H1 (cell line): ENCODE results near the gene C9orf152. TPM values are rescaled to one million over a fixed set of nuclear protein-coding genes. Genes with fewer than 3 reads are reported as not detected.

Experiments
- CTCF ChIA-PET: fragments of 300-600 bp; sonication (Branson Sonifier 250); formaldehyde crosslinking; loops from one replicate; lab custom pipeline; 2021; ENCODE audit not compliant: partially characterized antibody; lab: Charles Lee
- POLR2A ChIA-PET: fragments of 300-600 bp; sonication (Branson Sonifier 250); formaldehyde crosslinking; loops from one replicate; lab custom pipeline; 2021; ENCODE audit warnings: inconsistent platforms; ENCODE audit not compliant: partially characterized antibody; lab: Charles Lee
- DNase-seq, 2 experiments: peaks; one replicate each; pipeline versions ENCODE4 v3.0.0 to v3.0.0-alpha.2; 2010 to 2022; ENCODE audit warnings: low spot score in 2 of 2, low read depth in 1 of 2, mixed read lengths in 1 of 2
- FAIRE-seq: peaks from 2 replicates; lab custom pipeline; 2011; peaks lifted over from hg19 to GRCh38; lab: Jason Lieb, UNC
- H2AFZ ChIP-seq: 2 replicates; pipeline ENCODE4 v1.8.1; 2012; ENCODE audit warnings: low read length, inconsistent platforms
- H2AK5ac ChIP-seq: 2 replicates; pipeline ENCODE4 v1.6.1; 2013; ENCODE audit warnings: low read depth, low read length
- H2BK120ac ChIP-seq: replicated peaks from 2 replicates; pipeline ENCODE3; 2013; ENCODE audit warnings: low read depth, low read length, inconsistent platforms
- H2BK12ac ChIP-seq: 2 replicates; pipeline ENCODE4 v1.6.1; 2013; ENCODE audit warnings: low read depth, low read length
- H2BK15ac ChIP-seq: 2 replicates; pipeline ENCODE4 v1.6.1; 2013; ENCODE audit warnings: low read length
- H2BK20ac ChIP-seq: 2 replicates; pipeline ENCODE4 v1.6.1; 2013; ENCODE audit warnings: low read length
- H2BK5ac ChIP-seq: 2 replicates; pipeline ENCODE4 v1.6.1; 2013; ENCODE audit warnings: low read depth, low read length
- H3K14ac ChIP-seq: 2 replicates; pipeline ENCODE4 v1.6.1; 2013; ENCODE audit warnings: inconsistent platforms; ENCODE audit not compliant: insufficient read length
- H3K18ac ChIP-seq: 2 replicates; pipeline ENCODE4 v1.6.1; 2013; ENCODE audit warnings: low read length; ENCODE audit errors: extremely low read depth
- H3K23ac ChIP-seq: 2 replicates; pipeline ENCODE4 v1.6.1; 2013; ENCODE audit warnings: inconsistent platforms; ENCODE audit not compliant: insufficient read length
- H3K23me2 ChIP-seq: 2 replicates; pipeline ENCODE4 v1.6.1; 2013; ENCODE audit warnings: low read depth, low read length
- H3K27ac ChIP-seq: 2 replicates; pipeline ENCODE4 v1.6.1; 2011; ENCODE audit warnings: low read depth, low read length, inconsistent platforms
- H3K27me3 ChIP-seq, 4 experiments: replicated peaks in 1 of 4; 1 replicate in 1 of 4; 2 replicates in 3 of 4; pipeline versions ENCODE4 v1.6.1 to v1.8.1; 2011 to 2013; ENCODE audit warnings: low read length in 3 of 4, mild to moderate bottlenecking in 3 of 4, inconsistent platforms in 2 of 4, mixed read lengths in 2 of 4, moderate library complexity in 1 of 4; ENCODE audit not compliant: control insufficient read depth in 3 of 4, insufficient read depth in 3 of 4; ENCODE audit errors: extremely low read depth in 1 of 4
- H3K36me3 ChIP-seq, 4 experiments: 2 replicates each; pipeline versions ENCODE4 v1.6.1 to v1.8.1; 2011 to 2013; ENCODE audit warnings: mild to moderate bottlenecking in 4 of 4, low read length in 3 of 4, moderate library complexity in 2 of 4, control low read depth in 1 of 4, inconsistent platforms in 1 of 4; ENCODE audit not compliant: insufficient read depth in 4 of 4, control insufficient read depth in 2 of 4
- H3K4ac ChIP-seq: replicated peaks from 2 replicates; pipeline ENCODE3; 2013; ENCODE audit warnings: low read length, low read depth, mixed read lengths, inconsistent platforms; ENCODE audit not compliant: insufficient read length
- H3K4me1 ChIP-seq, 4 experiments: replicated peaks in 1 of 4; 1 replicate in 1 of 4; 2 replicates in 3 of 4; pipeline versions ENCODE4 v1.6.1 to v1.8.1; 2011 to 2013; ENCODE audit warnings: low read length in 3 of 4, inconsistent platforms in 2 of 4, mixed read lengths in 1 of 4; ENCODE audit not compliant: insufficient read depth in 4 of 4, control insufficient read depth in 3 of 4
- H3K4me2 ChIP-seq, 2 experiments: 2 replicates each; pipeline versions ENCODE4 v1.6.1 to v1.8.1; 2011 to 2013; ENCODE audit warnings: low read depth in 2 of 2, low read length in 2 of 2, control low read depth in 1 of 2, inconsistent platforms in 1 of 2, mild to moderate bottlenecking in 1 of 2; ENCODE audit not compliant: insufficient read depth in 1 of 2
- H3K4me3 ChIP-seq, 4 experiments: fragments of 200-600, 300-600 bp in 1 of 4; sonication (generic), shearing (Covaris generic), sonication (Bioruptor Twin) in 1 of 4; 2 replicates each; pipeline versions ENCODE4 v1.5.1 to v1.8.1; 2011 to 2016; ENCODE audit warnings: low read length in 4 of 4, low read depth in 3 of 4, control low read depth in 2 of 4, inconsistent platforms in 2 of 4, mild to moderate bottlenecking in 2 of 4, mixed read lengths in 1 of 4, moderate library complexity in 1 of 4; ENCODE audit not compliant: insufficient read depth in 2 of 4; ENCODE audit errors: extremely low read depth in 1 of 4
- H3K56ac ChIP-seq: replicated peaks from 2 replicates; pipeline ENCODE3; 2013; ENCODE audit warnings: low read depth, mild to moderate bottlenecking, mixed read lengths, low read length, inconsistent platforms; ENCODE audit not compliant: insufficient read length
- H3K79me1 ChIP-seq: 2 replicates; pipeline ENCODE4 v1.6.1; 2013; ENCODE audit warnings: low read depth, low read length, control low read depth
- H3K79me2 ChIP-seq, 2 experiments: 2 replicates each; pipeline versions ENCODE4 v1.6.1 to v1.8.1; 2012 to 2013; ENCODE audit warnings: low read length in 2 of 2, mild to moderate bottlenecking in 2 of 2, inconsistent platforms in 1 of 2; ENCODE audit not compliant: insufficient read depth in 2 of 2, control insufficient read depth in 1 of 2
- H3K9ac ChIP-seq, 4 experiments: replicated peaks in 1 of 4; 1 replicate in 1 of 4; 2 replicates in 3 of 4; pipeline versions ENCODE4 v1.6.1 to v1.8.1; 2011 to 2013; ENCODE audit warnings: low read depth in 3 of 4, low read length in 3 of 4, control low read depth in 2 of 4, mild to moderate bottlenecking in 2 of 4, moderate library complexity in 2 of 4, inconsistent platforms in 1 of 4; ENCODE audit errors: extremely low read depth in 1 of 4
- H3K9me3 ChIP-seq, 2 experiments: 2 replicates each; pipeline versions ENCODE4 v1.6.1 to v1.8.1; 2012 to 2013; ENCODE audit warnings: mild to moderate bottlenecking in 2 of 2, moderate library complexity in 2 of 2, control low read depth in 1 of 2, inconsistent platforms in 1 of 2, low read depth in 1 of 2, low read length in 1 of 2, mixed read lengths in 1 of 2; ENCODE audit not compliant: insufficient read depth in 2 of 2
- H4K20me1 ChIP-seq, 2 experiments: replicated peaks in 1 of 2; 2 replicates each; pipeline versions ENCODE3 to v1.8.1; 2011 to 2013; ENCODE audit warnings: inconsistent platforms in 2 of 2, low read length in 2 of 2, mild to moderate bottlenecking in 1 of 2; ENCODE audit not compliant: insufficient read depth in 2 of 2, control insufficient read depth in 1 of 2
- H4K5ac ChIP-seq: 2 replicates; pipeline ENCODE4 v1.6.1; 2013; ENCODE audit warnings: low read length, low read depth, mixed read lengths, inconsistent platforms; ENCODE audit not compliant: insufficient read length
- H4K8ac ChIP-seq: 2 replicates; pipeline ENCODE4 v1.8.0; 2013; ENCODE audit warnings: mild to moderate bottlenecking, moderate library complexity, low read length, inconsistent platforms; ENCODE audit not compliant: insufficient read depth; ENCODE audit errors: extremely low read depth
- H4K91ac ChIP-seq: replicated peaks from 2 replicates; pipeline ENCODE3; 2013; ENCODE audit warnings: low read length, mixed read lengths, inconsistent platforms; ENCODE audit not compliant: insufficient read length
- ATF2 ChIP-seq: IDR thresholded peaks from 2 replicates; pipeline ENCODE4 v1.6.1; 2012; ENCODE audit warnings: low read length, inconsistent platforms
- CHD2 ChIP-seq: IDR thresholded peaks from 2 replicates; pipeline ENCODE4 v1.6.1; 2012; ENCODE audit warnings: low read length, improper control_type of control experiment
- CTBP2 ChIP-seq: IDR thresholded peaks from 2 replicates; pipeline ENCODE4 v1.7.0; 2011; ENCODE audit warnings: borderline replicate concordance, mild to moderate bottlenecking, moderate library complexity, mixed read lengths, low read length; ENCODE audit not compliant: insufficient read depth, insufficient read length
- EP300 ChIP-seq, 2 experiments: IDR thresholded peaks; 1 replicate in 1 of 2; 2 replicates in 1 of 2; pipeline ENCODE4 v1.6.1; 2011 to 2012; ENCODE audit warnings: low read depth in 2 of 2, low read length in 2 of 2, mild to moderate bottlenecking in 2 of 2, borderline replicate concordance in 1 of 2, inconsistent platforms in 1 of 2, moderate library complexity in 1 of 2
- KDM1A ChIP-seq: fragments of 200-600, 300-600 bp; sonication (generic); IDR thresholded peaks from 2 replicates; pipeline ENCODE4 v1.7.1; 2016; ENCODE audit warnings: mild to moderate bottlenecking, low read length, borderline replicate concordance
- KDM5A ChIP-seq: fragments of 200-600 bp; IDR thresholded peaks from 2 replicates; pipeline ENCODE4 v1.7.1; 2012; ENCODE audit warnings: mild to moderate bottlenecking, low read length, inconsistent platforms, mixed read lengths
- NRF1 ChIP-seq: IDR thresholded peaks from 2 replicates; pipeline ENCODE4 v1.6.1; 2011; ENCODE audit warnings: mild to moderate bottlenecking, low read depth, low read length, improper control_type of control experiment
- RBBP5 ChIP-seq: IDR thresholded peaks from 2 replicates; pipeline ENCODE4 v1.7.1; 2012; ENCODE audit warnings: low read depth, mild to moderate bottlenecking, inconsistent platforms, low read length, moderate library complexity, borderline replicate concordance
- SIN3A ChIP-seq, 2 experiments: IDR thresholded peaks in 1 of 2; conservative IDR thresholded peaks in 1 of 2; 2 replicates each; pipeline ENCODE4 v1.6.1; 2011 to 2012; ENCODE audit warnings: low read length in 2 of 2, improper control_type of control experiment in 1 of 2, low read depth in 1 of 2, mild to moderate bottlenecking in 1 of 2
- SP1 ChIP-seq: IDR thresholded peaks from 2 replicates; pipeline ENCODE4 v1.6.1; 2011; ENCODE audit warnings: low read depth, low read length
- TBP ChIP-seq: IDR thresholded peaks from 2 replicates; pipeline ENCODE4 v1.6.1; 2011; ENCODE audit warnings: low read depth, low read length, improper control_type of control experiment
- WGBS, 2 experiments: shearing (Covaris generic) in 1 of 2; methylation state at CpG; one replicate each; pipeline versions ENCODE4 v1.1.6 to v1.1.7; 2013 to 2015; ENCODE audit warnings: low lambda C conversion rate in 2 of 2, mixed read lengths in 2 of 2, inconsistent platforms in 1 of 2, low coverage in 1 of 2, missing lambda C conversion rate in 1 of 2; ENCODE audit not compliant: insufficient replicate concordance in 2 of 2, insufficient coverage in 1 of 2, insufficient read length in 1 of 2; ENCODE audit errors: extremely low coverage in 1 of 2, missing lambda C conversion rate in 1 of 2; 5-methylcytosine and 5-hydroxymethylcytosine counted together
- polyA plus RNA-seq, 7 experiments: library from polyadenylated mRNA; depleted of rRNA in 3 of 7; stranded (reverse) in 5 of 7; unstranded in 2 of 7; fragments of >200 nt in 5 of 7; fragments of 200-250 nt in 2 of 7; gene quantifications; 1 replicate in 5 of 7; 2 replicates in 1 of 7; 4 replicates in 1 of 7; pipeline versions ENCODE4 v1.2.1 to v1.2.3, GENCODE V29; 2011 to 2013; ENCODE audit warnings: missing spikeins in 2 of 7, mixed read lengths in 2 of 7
- total RNA-seq: library from RNA; stranded (reverse); fragmentation: NEBNext Ultra II Directional; extraction: Animal tissue kit (Norgen Biotek cat#: 25700); gene quantifications from 2 replicates; pipeline ENCODE4 v1.2.1, GENCODE V29; 2021

Gene C9orf152
- total and polyA plus RNA-seq, 2 of the 8 experiments (the other 6 are each of a cell fraction or from before 2014, with no cell fraction given): not detected

- Histone ChIP-seq H3K27ac (no peak overlapping the region), H3K9ac (no peak overlapping the region), H4K8ac (no peak overlapping the region), H2BK120ac (no peak overlapping the region), H2AK5ac (no peak overlapping the region), H4K91ac (no peak overlapping the region), H3K23ac (no peak overlapping the region), H2AFZ (no peak overlapping the region), H3K14ac (no peak overlapping the region), H2BK5ac (no peak overlapping the region), H3K4me3 (no peak overlapping the region), H3K4me1 (no peaks in the 10 kb centered on the region), H3K23me2 (no peaks in the 10 kb centered on the region), H3K4ac (no peak overlapping the region), H2BK12ac (no peak overlapping the region), H3K56ac (no peak overlapping the region), H3K79me1 (no peaks in the 10 kb centered on the region), H2BK20ac (no peak overlapping the region), H3K36me3 (no peaks in the 10 kb centered on the region), H3K27me3 (no peaks in the 10 kb centered on the region), H4K20me1 (no peaks in the 10 kb centered on the region), H2BK15ac (no peak overlapping the region), H3K9me3 (no peaks in the 10 kb centered on the region), H3K4me2 (no peak overlapping the region), H3K18ac (no peak overlapping the region), H4K5ac (no peak overlapping the region), H3K79me2 (no peaks in the 10 kb centered on the region)
- TF ChIP-seq CTBP2: no peak
- TF ChIP-seq SP1: no peak
- TF ChIP-seq EP300 (IDR thresholded peaks at IDR 0.05; ENCODE audit: borderline replicate concordance in 1 of 2, low read depth in 2 of 2, low read length in 2 of 2): no peak
- TF ChIP-seq RBBP5: no peak
- no peak for TF ChIP-seq NRF1
- no peak for TF ChIP-seq ATF2
- no peak for TF ChIP-seq TBP
- no peak for TF ChIP-seq CHD2
- TF ChIP-seq SIN3A (conservative IDR thresholded peaks at IDR 0.05 in 1 of 2, IDR thresholded peaks at IDR 0.05 in 1 of 2; ENCODE audit: low read depth in 1 of 2, low read length in 2 of 2): no peak
- no peak for TF ChIP-seq KDM5A
- no peak for TF ChIP-seq KDM1A
- 62% methylated on average over 3 of the region's 3 CpGs; no CpG with 5 or more reads in 1 of the 2 experiments for WGBS, 2 experiments
- DNase-seq (no peak), FAIRE-seq (no peak)
- ChIA-PET CTCF (interaction anchor here (1.0 kb wide), 2 partner anchors 41 to 116 kb away, joined by 3 read pairs; no protein-coding TSS in a partner anchor), POLR2A (no interaction called here)
These were observed 16.6 kb upstream of the C9orf152 start for GRCh38 chr9:110224583-110224982.
